Astrocyte of the spinal cord (primary cell): ENCODE data around the gene CATSPERD.

Experiments
- DNase-seq: peaks from one replicate; pipeline ENCODE4 v3.0.0; 2011; ENCODE audit warnings: low read depth, low spot score
- H3K4me3 ChIP-seq: 2 replicates; pipeline ENCODE4 v1.5.1; 2011; ENCODE audit warnings: low read depth, mild to moderate bottlenecking, low read length, moderate library complexity
- CTCF ChIP-seq: IDR thresholded peaks from 2 replicates; pipeline ENCODE4 v1.5.1; 2012; ENCODE audit warnings: low read depth, mild to moderate bottlenecking, low read length, inconsistent platforms
- in situ Hi-C: cut with HindIII; loops from 2 replicates; pipeline ENCODE4 v1.10.0; 2017; ENCODE audit warnings: low sequenced_read_pairs

Gene CATSPERD

GRCh38 chr19:5795382-5795919, 75.0 kb downstream of the CATSPERD start:
- no peak for TF ChIP-seq CTCF
- no peak overlapping the region for H3K4me3 ChIP-seq
- DNase-seq, result no peak
- in situ Hi-C loops, result no loop called here

- TF ChIP-seq CTCF, result no peak
- H3K4me3 ChIP-seq, result no peak overlapping the region
- no peak for DNase-seq
- in situ Hi-C loops, result no loop called here
Measured at GRCh38 chr19:5798244-5798643, 77.8 kb downstream of the CATSPERD start.

GRCh38 chr19:5799247-5800241, 79.1 kb downstream of the CATSPERD start:
- in situ Hi-C loops, result no loop called here
- no peak for TF ChIP-seq CTCF
- no peak overlapping the region for H3K4me3 ChIP-seq
- DNase-seq, result no peak

- no peak for DNase-seq
- TF ChIP-seq CTCF, result no peak
- H3K4me3 ChIP-seq, result no peak overlapping the region
- in situ Hi-C loops, result no loop called here
Measured at GRCh38 chr19:5800361-5801270, 80.2 kb downstream of the CATSPERD start.

GRCh38 chr19:5801796-5802619, 81.6 kb downstream of the CATSPERD start:
- in situ Hi-C loops, result no loop called here
- no peak for TF ChIP-seq CTCF
- DNase-seq, result peak; percentile 13
- no peak overlapping the region for H3K4me3 ChIP-seq

- TF ChIP-seq CTCF, result no peak
- no peak for DNase-seq
- H3K4me3 ChIP-seq, result peak overlapping the region; percentile 10
- in situ Hi-C loops, result no loop called here
Measured at GRCh38 chr19:5803441-5803751, 83.0 kb downstream of the CATSPERD start.
